Breast epithelium (tissue), 4 donors: ENCODE results near the gene TARS1. TPM values are rescaled to one million over a fixed set of nuclear protein-coding genes. Genes with fewer than 3 reads are reported as not detected.

Experiments
- DNase-seq, 2 donors: peaks; one replicate each; pipeline ENCODE4 v3.0.0-alpha.2; 2019; ENCODE audit warnings: low spot score in 2 of 2
- H3K27ac ChIP-seq, 2 donors: fragments of 200-600 bp; sonication (generic) in 1 of 2; one replicate each; pipeline ENCODE4 v1.5.1; 2016 to 2019; ENCODE audit warnings: mild to moderate bottlenecking in 1 of 2
- H3K27me3 ChIP-seq, 2 donors: fragments of 200-600 bp; sonication (generic) in 1 of 2; one replicate each; pipeline versions ENCODE4 v1.5.1 to v1.6.0; 2017 to 2019; ENCODE audit warnings: control low read depth in 1 of 2, mild to moderate bottlenecking in 1 of 2
- H3K36me3 ChIP-seq: fragments of 200-600 bp; one replicate; pipeline ENCODE4 v1.5.1; 2019
- H3K4me1 ChIP-seq, 2 donors: fragments of 200-600 bp; sonication (generic); one replicate each; pipeline ENCODE4 v1.5.1; 2016 to 2019; ENCODE audit warnings: control low read depth in 1 of 2
- H3K4me3 ChIP-seq, 3 donors: fragments of 200-600 bp; sonication (generic); 1 replicate in 2 of 3; 2 replicates in 1 of 3; pipeline ENCODE4 v1.5.1; 2016 to 2019; ENCODE audit warnings: mild to moderate bottlenecking in 3 of 3, moderate library complexity in 2 of 3
- H3K9me3 ChIP-seq, 2 donors: fragments of 200-600 bp; sonication (generic) in 1 of 2; one replicate each; pipeline ENCODE4 v1.5.1; 2016 to 2019; ENCODE audit warnings: control low read depth in 1 of 2
- POLR2A ChIP-seq: fragments of 450-650 bp; IDR thresholded peaks from one replicate; pipeline ENCODE4 v1.6.1; 2016; ENCODE audit warnings: antibody characterized with exemption, mild to moderate bottlenecking, moderate library complexity
- POLR2AphosphoS5 ChIP-seq, 3 donors: sonication (generic); formaldehyde crosslinking; IDR thresholded peaks; one replicate each; pipeline ENCODE4 v1.6.1; 2017; ENCODE audit warnings: antibody characterized with exemption in 3 of 3
- intact Hi-C: fragments of 100-400 bp; cut with DNase I; formaldehyde crosslinking; loops from one replicate; pipeline ENCODE4 v1.15.1; 2023; ENCODE audit warnings: low total_unique reads
- total RNA-seq, 3 donors: library from RNA; depleted of rRNA; stranded (reverse); fragments of >200 nt; gene quantifications; one replicate each; pipeline ENCODE4 v1.1.0, GENCODE V29; 2016
- TF ChIP-seq, protein P1 (sequence below), 3 donors: fragments of 450-650 bp; IDR thresholded peaks; one replicate each; pipeline ENCODE4 v1.5.1; 2016 to 2017; ENCODE audit warnings: antibody characterized with exemption in 3 of 3, mild to moderate bottlenecking in 3 of 3, moderate library complexity in 3 of 3

TARS1 gene
- total RNA-seq, 3 donors from 2014 or later: 58.4 to 66.5 (median 64.2) TPM

DNA sequence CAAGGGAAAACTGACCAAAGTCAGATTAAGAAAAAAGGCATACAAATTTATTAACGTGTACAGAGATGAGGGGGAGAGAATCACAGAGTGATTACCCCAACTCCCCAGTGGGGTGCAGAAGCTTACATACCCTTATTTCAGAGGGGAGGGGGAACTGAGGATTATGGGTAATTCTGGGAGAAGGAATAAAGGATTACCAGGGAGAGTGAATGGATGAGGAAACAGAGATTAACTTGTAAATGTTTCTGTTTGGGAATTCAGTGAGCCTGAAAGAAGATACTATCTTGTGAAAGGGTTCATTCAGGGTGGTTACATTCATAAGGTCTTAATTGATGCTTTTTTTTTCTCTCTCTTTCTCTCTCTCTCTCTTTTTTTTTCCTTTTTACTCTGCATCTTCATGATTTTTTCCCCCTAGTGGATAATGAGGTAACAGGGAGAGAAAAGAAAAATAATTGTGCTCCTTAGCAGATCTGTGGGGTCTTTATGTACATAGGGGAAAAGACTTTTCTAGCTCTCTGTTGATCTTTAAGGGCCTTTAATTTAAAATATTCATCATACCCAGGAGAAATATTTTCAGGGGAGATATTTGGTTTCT, 49.4 kb downstream of the TARS1 start:
- no peaks in the 10 kb centered on the region for H3K36me3 ChIP-seq
- TF ChIP-seq POLR2AphosphoS5 (IDR thresholded peaks at IDR 0.05): no peak
- TF ChIP-seq POLR2A: no peak
- TF ChIP-seq, protein P1, sequence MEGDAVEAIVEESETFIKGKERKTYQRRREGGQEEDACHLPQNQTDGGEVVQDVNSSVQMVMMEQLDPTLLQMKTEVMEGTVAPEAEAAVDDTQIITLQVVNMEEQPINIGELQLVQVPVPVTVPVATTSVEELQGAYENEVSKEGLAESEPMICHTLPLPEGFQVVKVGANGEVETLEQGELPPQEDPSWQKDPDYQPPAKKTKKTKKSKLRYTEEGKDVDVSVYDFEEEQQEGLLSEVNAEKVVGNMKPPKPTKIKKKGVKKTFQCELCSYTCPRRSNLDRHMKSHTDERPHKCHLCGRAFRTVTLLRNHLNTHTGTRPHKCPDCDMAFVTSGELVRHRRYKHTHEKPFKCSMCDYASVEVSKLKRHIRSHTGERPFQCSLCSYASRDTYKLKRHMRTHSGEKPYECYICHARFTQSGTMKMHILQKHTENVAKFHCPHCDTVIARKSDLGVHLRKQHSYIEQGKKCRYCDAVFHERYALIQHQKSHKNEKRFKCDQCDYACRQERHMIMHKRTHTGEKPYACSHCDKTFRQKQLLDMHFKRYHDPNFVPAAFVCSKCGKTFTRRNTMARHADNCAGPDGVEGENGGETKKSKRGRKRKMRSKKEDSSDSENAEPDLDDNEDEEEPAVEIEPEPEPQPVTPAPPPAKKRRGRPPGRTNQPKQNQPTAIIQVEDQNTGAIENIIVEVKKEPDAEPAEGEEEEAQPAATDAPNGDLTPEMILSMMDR (IDR thresholded peaks at IDR 0.05): no peak
- intact Hi-C loops: no loop called here
- H3K27me3 ChIP-seq: no peaks in the 10 kb centered on the region
- no peaks in the 10 kb centered on the region for H3K4me1 ChIP-seq
- H3K27ac ChIP-seq: no peak overlapping the region
- no peak for DNase-seq
- H3K4me3 ChIP-seq: no peak overlapping the region
- H3K9me3 ChIP-seq: peaks cover 0 to 3% of the 10 kb centered on the region in 2 donors

DNA sequence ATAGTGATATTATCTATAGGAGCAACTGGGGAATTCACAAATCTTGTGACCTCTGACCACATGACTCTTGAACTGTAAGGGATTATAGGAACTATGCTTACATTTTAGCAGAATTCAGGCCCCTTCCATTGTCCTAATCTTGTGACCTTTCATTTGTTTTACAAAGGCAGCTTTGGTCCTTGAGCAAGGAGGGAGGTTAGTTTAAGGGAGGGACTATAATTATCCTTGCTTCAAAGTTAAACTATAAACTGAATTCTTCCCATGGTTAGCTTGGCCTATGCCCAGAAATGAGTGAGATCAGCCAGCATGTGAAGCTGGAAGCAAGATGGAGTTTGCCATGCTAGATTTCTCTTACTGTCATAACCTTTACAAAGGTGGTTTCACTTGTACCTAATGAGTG, 51.2 kb downstream of the TARS1 start:
- Histone ChIP-seq H3K9me3 (peaks cover 0 to 3% of the 10 kb centered on the region in 2 donors), H3K4me1 (no peaks in the 10 kb centered on the region), H3K27ac (no peak overlapping the region), H3K27me3 (no peaks in the 10 kb centered on the region), H3K36me3 (no peaks in the 10 kb centered on the region), H3K4me3 (no peak overlapping the region)
- no peak for DNase-seq
- no peak for TF ChIP-seq POLR2A
- TF ChIP-seq, protein P1 (IDR thresholded peaks at IDR 0.05): no peak
- intact Hi-C loops: no loop called here

DNA sequence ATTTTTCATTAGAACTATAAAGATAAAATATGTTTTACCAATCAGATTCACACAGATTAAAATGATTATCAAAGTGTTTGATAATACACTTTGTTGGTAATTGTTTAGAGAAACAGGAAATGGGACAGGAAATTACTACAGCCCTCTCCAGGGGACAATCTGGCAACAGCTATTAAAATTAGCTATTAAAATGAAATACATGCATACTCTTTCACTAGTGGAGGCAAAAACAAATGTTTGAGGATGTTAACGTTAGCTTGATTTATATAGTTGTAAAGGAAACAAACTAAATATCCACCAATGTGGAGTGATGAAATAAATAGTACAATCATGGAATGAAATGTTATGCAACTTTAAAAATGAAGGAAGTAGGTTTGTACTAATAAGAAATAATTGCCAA, 53.7 kb downstream of the TARS1 start:
- H3K27me3 ChIP-seq: no peaks in the 10 kb centered on the region
- TF ChIP-seq POLR2AphosphoS5 (IDR thresholded peaks at IDR 0.05) (no peak), POLR2A (no peak)
- TF ChIP-seq, protein P1 (IDR thresholded peaks at IDR 0.05): no peak
- no peak overlapping the region for H3K27ac ChIP-seq
- no peak overlapping the region for H3K4me3 ChIP-seq
- no peak for DNase-seq
- intact Hi-C loops: no loop called here
- H3K9me3 ChIP-seq: no peaks in the 10 kb centered on the region
- H3K4me1 ChIP-seq: no peaks in the 10 kb centered on the region
- no peaks in the 10 kb centered on the region for H3K36me3 ChIP-seq

DNA sequence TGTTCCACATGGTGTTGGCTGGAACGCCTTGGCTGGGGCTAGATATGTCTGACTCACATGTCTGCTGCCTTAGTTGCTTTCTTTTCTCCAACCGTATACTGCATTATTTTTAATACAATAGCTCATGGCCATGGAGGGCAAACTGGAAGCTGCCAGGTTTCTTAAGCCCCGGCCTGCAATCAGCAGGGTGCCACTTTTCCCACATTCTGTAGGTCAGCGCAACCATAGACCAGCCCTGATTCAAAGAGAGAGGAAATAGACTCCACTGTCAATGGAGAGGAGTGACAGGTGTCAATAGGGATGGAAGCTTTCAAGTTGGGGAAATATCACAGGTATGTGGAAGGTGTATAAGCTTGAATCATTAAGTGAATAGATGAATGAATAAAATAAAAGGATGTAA, 60.5 kb downstream of the TARS1 start:
- Histone ChIP-seq H3K9me3 (no peaks in the 10 kb centered on the region), H3K36me3 (no peaks in the 10 kb centered on the region), H3K27me3 (no peaks in the 10 kb centered on the region), H3K27ac (no peak overlapping the region), H3K4me3 (no peak overlapping the region), H3K4me1 (no peaks in the 10 kb centered on the region)
- no peak for DNase-seq
- TF ChIP-seq POLR2A (no peak), POLR2AphosphoS5 (IDR thresholded peaks at IDR 0.05) (no peak)
- TF ChIP-seq, protein P1 (IDR thresholded peaks at IDR 0.05): no peak
- intact Hi-C loops: no loop called here

DNA sequence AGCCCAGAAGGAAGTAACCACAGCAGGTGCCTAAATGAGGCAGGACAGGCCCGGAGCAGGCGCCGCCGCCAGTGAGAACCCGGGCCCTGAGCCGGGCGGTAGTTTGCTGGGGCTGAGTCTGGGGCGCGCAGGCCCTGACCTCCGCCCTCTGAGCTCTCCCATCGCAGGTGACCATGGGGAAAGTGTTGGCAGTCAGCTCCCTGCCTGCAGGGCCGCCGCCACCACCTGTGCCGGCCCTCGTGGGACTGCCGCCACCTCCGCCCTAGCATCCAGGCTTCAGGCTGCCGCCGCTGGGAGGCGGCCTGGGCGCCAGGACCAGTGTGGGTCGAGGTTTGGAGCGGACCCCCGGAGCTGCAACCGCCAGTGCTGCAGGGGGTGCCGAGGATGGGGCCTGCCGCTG, 61.1 kb downstream of the TARS1 start:
- H3K9me3 ChIP-seq: no peaks in the 10 kb centered on the region
- no peaks in the 10 kb centered on the region for H3K36me3 ChIP-seq
- no peak for DNase-seq
- no peak overlapping the region for H3K4me3 ChIP-seq
- no peak overlapping the region for H3K27ac ChIP-seq
- intact Hi-C loops: no loop called here
- H3K27me3 ChIP-seq: no peaks in the 10 kb centered on the region
- TF ChIP-seq, protein P1 (IDR thresholded peaks at IDR 0.05): no peak
- TF ChIP-seq POLR2A: no peak
- no peak for TF ChIP-seq POLR2AphosphoS5 (IDR thresholded peaks at IDR 0.05)
- H3K4me1 ChIP-seq: no peaks in the 10 kb centered on the region
